Caco-2 (cell line): ENCODE results near the gene KCNIP4. TPM values are rescaled to one million over a fixed set of nuclear protein-coding genes. Genes with fewer than 3 reads are reported as not detected.

ENCODE experiments used
- BruUV-seq: library from RNA; stranded (reverse); fragments of 400-500 nt; replicated peaks from 2 replicates; lab custom pipeline; 2021; lab: Mats Ljungman, UMichigan
- CTCF ChIA-PET: fragments of 300-600 bp; sonication (Branson Sonifier 250); formaldehyde crosslinking; loops from one replicate; lab custom pipeline; 2022; ENCODE audit warnings: antibody characterized with exemption; lab: Charles Lee
- POLR2A ChIA-PET: fragments of 300-600 bp; sonication (Branson Sonifier 250); formaldehyde crosslinking; loops from one replicate; lab custom pipeline; 2022; ENCODE audit warnings: antibody characterized with exemption; lab: Charles Lee
- DNase-seq, 2 experiments: peaks; one replicate each; pipeline versions ENCODE4 v3.0.0 to v3.0.0-alpha.2; 2020 to 2022
- H3K27me3 ChIP-seq: replicated peaks from 2 replicates; pipeline ENCODE4 v1.6.0; 2011; ENCODE audit warnings: low read length; ENCODE audit not compliant: control insufficient read depth, insufficient read depth
- H3K36me3 ChIP-seq: 2 replicates; pipeline ENCODE4 v1.5.1; 2011; ENCODE audit warnings: low read length; ENCODE audit not compliant: control insufficient read depth, insufficient read depth
- H3K4me1 ChIP-seq: fragments of 250-450 bp; sonication (Bioruptor Pico); 2 replicates; pipeline ENCODE4 v1.5.1; 2020; ENCODE audit warnings: mild to moderate bottlenecking
- H3K4me3 ChIP-seq: 2 replicates; pipeline ENCODE4 v1.5.1; 2011; ENCODE audit warnings: low read depth, mild to moderate bottlenecking, control low read depth, low read length
- H3K9me3 ChIP-seq: fragments of 250-450 bp; sonication (Bioruptor Pico); 2 replicates; pipeline ENCODE4 v1.5.1; 2020; ENCODE audit warnings: mild to moderate bottlenecking, moderate library complexity
- H3K27ac Mint-ChIP-seq: one replicate; pipeline ENCODE4 v1.8.0; 2022; ENCODE audit warnings: mixed read lengths; ENCODE audit not compliant: unreplicated experiment
- H3K27me3 Mint-ChIP-seq: one replicate; pipeline ENCODE4 v1.8.0; 2022; ENCODE audit warnings: mixed read lengths; ENCODE audit not compliant: insufficient read depth, unreplicated experiment
- H3K36me3 Mint-ChIP-seq: one replicate; pipeline ENCODE4 v1.8.0; 2022; ENCODE audit warnings: mild to moderate bottlenecking, mixed read lengths; ENCODE audit not compliant: insufficient read depth, unreplicated experiment
- H3K4me1 Mint-ChIP-seq: one replicate; pipeline ENCODE4 v1.8.0; 2022; ENCODE audit warnings: low read depth, mixed read lengths; ENCODE audit not compliant: unreplicated experiment
- H3K4me3 Mint-ChIP-seq: one replicate; pipeline ENCODE4 v1.8.0; 2022; ENCODE audit warnings: mild to moderate bottlenecking, moderate library complexity, mixed read lengths; ENCODE audit not compliant: unreplicated experiment
- H3K9me3 Mint-ChIP-seq: one replicate; pipeline ENCODE4 v1.8.0; 2022; ENCODE audit warnings: mixed read lengths; ENCODE audit not compliant: unreplicated experiment
- intact Hi-C: fragments of 100-400 bp; cut with micrococcal nuclease; formaldehyde crosslinking; loops from one replicate; pipeline ENCODE4 v1.10.0; 2022; ENCODE audit not compliant: unreplicated experiment
- total RNA-seq: library from RNA; stranded (reverse); gene quantifications from 2 replicates; pipeline ENCODE4 v1.2.3, GENCODE V29; 2022
- TF ChIP-seq, protein P1 (sequence below), 2 experiments: fragments of 200-600 bp in 1 of 2; IDR thresholded peaks; 1 replicate in 1 of 2; 2 replicates in 1 of 2; pipeline versions ENCODE4 v1.5.1 to v1.8.0; 2011 to 2022; ENCODE audit warnings: antibody characterized with exemption in 1 of 2, control low read depth in 1 of 2, inconsistent platforms in 1 of 2, low read depth in 1 of 2, low read length in 1 of 2, mild to moderate bottlenecking in 1 of 2, moderate library complexity in 1 of 2; ENCODE audit not compliant: insufficient read depth in 1 of 2, severe bottlenecking in 1 of 2, unreplicated experiment in 1 of 2

The KCNIP4 gene
- total RNA-seq, 1 experiment from 2014 or later: not detected

DNA sequence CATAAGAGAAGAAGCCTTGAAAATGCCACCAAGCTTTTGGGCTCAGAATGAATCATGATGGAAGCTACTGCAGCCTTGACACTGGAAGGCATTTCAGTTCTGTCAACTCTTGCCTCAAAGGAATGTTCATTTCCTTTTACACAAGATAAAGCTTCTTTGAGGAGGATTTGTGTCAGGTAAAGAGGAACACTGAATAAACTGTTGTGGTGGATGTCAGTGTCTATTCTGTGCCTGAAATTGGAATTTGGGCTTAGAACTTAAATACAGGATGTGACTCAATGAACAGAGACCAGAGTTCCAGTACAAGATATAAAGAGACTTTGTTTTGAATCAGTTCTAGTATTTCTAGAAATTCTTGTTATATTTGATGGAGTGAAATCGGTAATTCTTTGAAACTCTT is 935.1 kb downstream of the KCNIP4 start:
- CTCF ChIA-PET: no interaction called here
- Mint-ChIP-seq H3K27me3 (no peaks in the 10 kb centered on the region), H3K36me3 (no peaks in the 10 kb centered on the region), H3K4me3 (no peak overlapping the region), H3K27ac (no peak overlapping the region), H3K9me3 (no peaks in the 10 kb centered on the region), H3K4me1 (no peaks in the 10 kb centered on the region)
- no peak for DNase-seq
- intact Hi-C loops: no loop called here
- H3K4me1 ChIP-seq: no peaks in the 10 kb centered on the region
- no peak overlapping the region for H3K4me3 ChIP-seq
- POLR2A ChIA-PET: no interaction called here
- H3K36me3 ChIP-seq: no peaks in the 10 kb centered on the region
- no peaks in the 10 kb centered on the region for H3K9me3 ChIP-seq
- no peaks in the 10 kb centered on the region for H3K27me3 ChIP-seq
- BruUV-seq: no TSS peak
- TF ChIP-seq, protein P1, sequence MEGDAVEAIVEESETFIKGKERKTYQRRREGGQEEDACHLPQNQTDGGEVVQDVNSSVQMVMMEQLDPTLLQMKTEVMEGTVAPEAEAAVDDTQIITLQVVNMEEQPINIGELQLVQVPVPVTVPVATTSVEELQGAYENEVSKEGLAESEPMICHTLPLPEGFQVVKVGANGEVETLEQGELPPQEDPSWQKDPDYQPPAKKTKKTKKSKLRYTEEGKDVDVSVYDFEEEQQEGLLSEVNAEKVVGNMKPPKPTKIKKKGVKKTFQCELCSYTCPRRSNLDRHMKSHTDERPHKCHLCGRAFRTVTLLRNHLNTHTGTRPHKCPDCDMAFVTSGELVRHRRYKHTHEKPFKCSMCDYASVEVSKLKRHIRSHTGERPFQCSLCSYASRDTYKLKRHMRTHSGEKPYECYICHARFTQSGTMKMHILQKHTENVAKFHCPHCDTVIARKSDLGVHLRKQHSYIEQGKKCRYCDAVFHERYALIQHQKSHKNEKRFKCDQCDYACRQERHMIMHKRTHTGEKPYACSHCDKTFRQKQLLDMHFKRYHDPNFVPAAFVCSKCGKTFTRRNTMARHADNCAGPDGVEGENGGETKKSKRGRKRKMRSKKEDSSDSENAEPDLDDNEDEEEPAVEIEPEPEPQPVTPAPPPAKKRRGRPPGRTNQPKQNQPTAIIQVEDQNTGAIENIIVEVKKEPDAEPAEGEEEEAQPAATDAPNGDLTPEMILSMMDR (IDR thresholded peaks at IDR 0.05; ENCODE audit: insufficient read depth in 1 of 2, low read depth in 1 of 2, low read length in 1 of 2, severe bottlenecking in 1 of 2, unreplicated experiment in 1 of 2): no peak

DNA sequence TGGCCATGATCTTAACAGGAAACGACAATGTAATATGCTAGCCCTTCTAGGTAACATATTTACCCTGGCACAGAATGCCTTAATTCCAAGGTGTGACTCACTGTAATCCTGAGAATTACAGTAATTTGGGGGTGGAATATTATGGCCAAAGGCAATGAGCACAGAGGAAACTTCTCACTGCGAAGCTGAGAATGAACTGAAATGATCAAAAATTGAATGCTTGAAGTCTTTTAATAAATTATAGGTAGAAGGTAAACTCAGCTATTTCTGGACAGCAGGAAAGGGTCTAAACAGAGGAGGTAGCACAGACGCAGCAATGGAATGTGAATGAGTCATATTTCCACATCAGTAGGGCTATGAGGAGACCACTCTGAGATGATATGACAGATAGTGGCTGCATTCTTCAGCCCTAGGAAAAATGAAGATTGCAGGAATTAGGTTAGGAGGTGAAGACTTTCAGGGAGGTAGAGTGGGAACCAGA is 935.7 kb downstream of the KCNIP4 start:
- no peaks in the 10 kb centered on the region for H3K36me3 ChIP-seq
- ChIA-PET POLR2A (no interaction called here), CTCF (no interaction called here)
- intact Hi-C loops: no loop called here
- TF ChIP-seq, protein P1 (IDR thresholded peaks at IDR 0.05; ENCODE audit: insufficient read depth in 1 of 2, low read depth in 1 of 2, low read length in 1 of 2, severe bottlenecking in 1 of 2, unreplicated experiment in 1 of 2): no peak
- H3K4me1 Mint-ChIP-seq: no peaks in the 10 kb centered on the region
- H3K9me3 Mint-ChIP-seq: no peaks in the 10 kb centered on the region
- no peaks in the 10 kb centered on the region for H3K36me3 Mint-ChIP-seq
- no peaks in the 10 kb centered on the region for H3K27me3 Mint-ChIP-seq
- BruUV-seq: no TSS peak
- H3K4me3 ChIP-seq: no peak overlapping the region
- no peak for DNase-seq
- H3K4me3 Mint-ChIP-seq: no peak overlapping the region
- H3K27me3 ChIP-seq: no peaks in the 10 kb centered on the region
- no peaks in the 10 kb centered on the region for H3K4me1 ChIP-seq
- no peak overlapping the region for H3K27ac Mint-ChIP-seq
- H3K9me3 ChIP-seq: no peaks in the 10 kb centered on the region

DNA sequence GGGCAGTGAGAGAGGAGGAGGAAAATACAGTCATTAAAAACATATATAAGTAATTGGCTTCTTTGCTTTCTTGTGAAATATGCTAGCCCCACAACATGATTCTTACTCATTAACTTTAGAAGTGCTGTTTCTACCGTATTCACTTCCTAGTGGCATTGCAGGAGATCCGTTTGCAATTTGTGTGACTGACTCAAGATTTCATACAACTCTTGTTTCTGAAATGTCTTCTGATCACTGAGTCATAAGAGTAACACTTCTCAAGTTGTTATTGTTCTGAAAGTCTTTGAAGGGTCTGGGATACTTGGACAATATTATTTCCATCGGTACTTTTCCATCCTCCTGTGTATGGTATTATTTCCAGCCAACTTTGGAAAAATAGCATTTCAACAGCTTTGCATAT is 937.5 kb downstream of the KCNIP4 start:
- no peak overlapping the region for H3K27ac Mint-ChIP-seq
- no peaks in the 10 kb centered on the region for H3K9me3 Mint-ChIP-seq
- no peaks in the 10 kb centered on the region for H3K27me3 ChIP-seq
- no peak for DNase-seq
- intact Hi-C loops: no loop called here
- no peak overlapping the region for H3K4me3 Mint-ChIP-seq
- POLR2A ChIA-PET: no interaction called here
- no peaks in the 10 kb centered on the region for H3K27me3 Mint-ChIP-seq
- no peaks in the 10 kb centered on the region for H3K9me3 ChIP-seq
- no peak overlapping the region for H3K4me3 ChIP-seq
- BruUV-seq: no TSS peak
- no peaks in the 10 kb centered on the region for H3K36me3 ChIP-seq
- TF ChIP-seq, protein P1 (IDR thresholded peaks at IDR 0.05; ENCODE audit: insufficient read depth in 1 of 2, low read depth in 1 of 2, low read length in 1 of 2, severe bottlenecking in 1 of 2, unreplicated experiment in 1 of 2): no peak
- no peaks in the 10 kb centered on the region for H3K4me1 ChIP-seq
- CTCF ChIA-PET: no interaction called here
- H3K36me3 Mint-ChIP-seq: no peaks in the 10 kb centered on the region
- H3K4me1 Mint-ChIP-seq: no peaks in the 10 kb centered on the region
